Prostate gland (tissue), 2 donors: ENCODE results near the gene TBC1D19. TPM values are rescaled to one million over a fixed set of nuclear protein-coding genes. Genes with fewer than 3 reads are reported as not detected.
A peak's percentile ranks its signal among the peaks of the same experiment; 100 is the strongest.
"Not testable (repeated sequence)": the region's sequence is repeated elsewhere in the genome, so short reads cannot be mapped to it uniquely, and the experiment has no call there.

Experiments
- DNase-seq: peaks from one replicate; pipeline ENCODE4 v3.0.0-alpha.2; 2019; ENCODE audit warnings: low spot score
- H3K27ac ChIP-seq, 2 donors: fragments of 200-600 bp; sonication (generic); 2 replicates each; pipeline ENCODE4 v1.5.1; 2017 to 2019
- H3K27me3 ChIP-seq: fragments of 200-600 bp; sonication (generic); replicated peaks from 2 replicates; pipeline ENCODE4 v1.5.1; 2019; ENCODE audit not compliant: insufficient read depth
- H3K36me3 ChIP-seq, 2 donors: fragments of 200-600 bp; sonication (generic); 1 replicate in 1 of 2; 2 replicates in 1 of 2; pipeline versions ENCODE4 v1.5.1 to v1.8.1; 2017 to 2019
- H3K4me1 ChIP-seq: fragments of 200-600 bp; sonication (generic); replicated peaks from 2 replicates; pipeline ENCODE4 v1.5.1; 2019
- H3K4me3 ChIP-seq, 2 donors: fragments of 200-600 bp; sonication (generic); 2 replicates each; pipeline ENCODE4 v1.5.1; 2017 to 2019
- H3K9me3 ChIP-seq: fragments of 200-600 bp; sonication (generic); 2 replicates; pipeline ENCODE4 v1.5.1; 2017
- CTCF ChIP-seq, 4 experiments: fragments of 200-600 bp in 2 of 4; fragments of 450-650 bp in 2 of 4; sonication (generic) in 2 of 4; IDR thresholded peaks; 1 replicate in 3 of 4; 2 replicates in 1 of 4; pipeline ENCODE4 v1.5.1; 2016 to 2019; ENCODE audit warnings: antibody characterized with exemption in 4 of 4, mild to moderate bottlenecking in 2 of 4, moderate library complexity in 2 of 4
- POLR2A ChIP-seq: fragments of 450-650 bp; IDR thresholded peaks from one replicate; pipeline ENCODE4 v1.6.1; 2016; ENCODE audit warnings: antibody characterized with exemption, mild to moderate bottlenecking
- POLR2AphosphoS5 ChIP-seq: sonication (generic); formaldehyde crosslinking; IDR thresholded peaks from one replicate; pipeline ENCODE4 v1.6.1; 2017; ENCODE audit warnings: antibody characterized with exemption
- WGBS: methylation state at CpG from one replicate; pipeline ENCODE4 v1.1.5; 2018; 5-methylcytosine and 5-hydroxymethylcytosine counted together
- intact Hi-C: fragments of 100-400 bp; cut with DNase I; formaldehyde crosslinking; loops from one replicate; pipeline ENCODE4 v1.14.2; 2022
- total RNA-seq, 2 donors: library from RNA; depleted of rRNA; stranded (reverse); fragments of >200 nt; gene quantifications; one replicate each; pipeline ENCODE4 v1.1.0, GENCODE V29; 2016

Gene TBC1D19
- total RNA-seq, 2 donors from 2014 or later: 11.3 to 19.9 TPM

- Histone ChIP-seq H3K27me3 (no peaks in the 10 kb centered on the region), H3K27ac (peak overlapping the region; percentile 67 to 81), H3K4me3 (peak overlapping the region; percentile 64 to 79), H3K4me1 (no peaks in the 10 kb centered on the region), H3K9me3 (no peaks in the 10 kb centered on the region), H3K36me3 (no peaks in the 10 kb centered on the region)
- no peak for DNase-seq
- under 1% methylated on average over 11 of the region's 11 CpGs for WGBS
- intact Hi-C loops: no loop called here
- no peak for TF ChIP-seq POLR2A
- TF ChIP-seq CTCF (IDR thresholded peaks at IDR 0.05): no peak
- no peak for TF ChIP-seq POLR2AphosphoS5
Measured at GRCh38 chr4:26583538-26583864, 383 bp upstream of the TBC1D19 start.

GRCh38 chr4:26584725-26585124 lies 841 bp downstream of the TBC1D19 start:
- DNase-seq: no peak
- Histone ChIP-seq H3K9me3 (no peaks in the 10 kb centered on the region), H3K27me3 (no peaks in the 10 kb centered on the region), H3K4me1 (no peaks in the 10 kb centered on the region), H3K4me3 (peak overlapping the region; percentile 64 to 79), H3K36me3 (no peaks in the 10 kb centered on the region), H3K27ac (no peak overlapping the region)
- TF ChIP-seq POLR2A (no peak), CTCF (IDR thresholded peaks at IDR 0.05) (no peak), POLR2AphosphoS5 (no peak)
- 28% methylated on average over 4 of the region's 4 CpGs for WGBS
- intact Hi-C loops: no loop called here

- no peak overlapping the region for H3K27ac ChIP-seq
- TF ChIP-seq POLR2A (no peak), CTCF (IDR thresholded peaks at IDR 0.05) (no peak), POLR2AphosphoS5 (no peak)
- no peak for DNase-seq
- 51% methylated on average over 2 of the region's 2 CpGs for WGBS
- H3K4me3 ChIP-seq: no peak overlapping the region
- intact Hi-C loops: no loop called here
- H3K27me3 ChIP-seq: no peaks in the 10 kb centered on the region
- H3K9me3 ChIP-seq: no peaks in the 10 kb centered on the region
- no peaks in the 10 kb centered on the region for H3K36me3 ChIP-seq
- no peaks in the 10 kb centered on the region for H3K4me1 ChIP-seq
Measured at GRCh38 chr4:26589705-26590104, 5.8 kb downstream of the TBC1D19 start.

- DNase-seq: no peak
- no peaks in the 10 kb centered on the region for H3K4me1 ChIP-seq
- TF ChIP-seq POLR2A (no peak), CTCF (IDR thresholded peaks at IDR 0.05) (no peak), POLR2AphosphoS5 (no peak)
- H3K27me3 ChIP-seq: no peaks in the 10 kb centered on the region
- H3K4me3 ChIP-seq: no peak overlapping the region
- H3K9me3 ChIP-seq: no peaks in the 10 kb centered on the region
- H3K36me3 ChIP-seq: no peaks in the 10 kb centered on the region
- no peak overlapping the region for H3K27ac ChIP-seq
- WGBS: 75% methylated on average over 2 of the region's 2 CpGs
- intact Hi-C loops: no loop called here
Measured at GRCh38 chr4:26590639-26591038, 6.8 kb downstream of the TBC1D19 start.

- intact Hi-C loops, H3K36me3 ChIP-seq, H3K4me3 ChIP-seq, H3K27me3 ChIP-seq, DNase-seq, H3K4me1 ChIP-seq, H3K9me3 ChIP-seq, H3K27ac ChIP-seq: not testable (repeated sequence)
- 89% methylated on average over 3 of the region's 3 CpGs for WGBS
Measured at GRCh38 chr4:26593557-26593956, 9.7 kb downstream of the TBC1D19 start.

GRCh38 chr4:26594371-26594770 lies 10.5 kb downstream of the TBC1D19 start:
- intact Hi-C loops: no loop called here
- Histone ChIP-seq H3K27me3 (no peaks in the 10 kb centered on the region), H3K36me3 (no peaks in the 10 kb centered on the region), H3K4me1 (no peaks in the 10 kb centered on the region), H3K9me3 (no peaks in the 10 kb centered on the region), H3K27ac (no peak overlapping the region), H3K4me3 (no peak overlapping the region)
- WGBS: 92% methylated on average over 5 of the region's 5 CpGs
- no peak for DNase-seq
- TF ChIP-seq CTCF (IDR thresholded peaks at IDR 0.05) (no peak), POLR2A (no peak), POLR2AphosphoS5 (no peak)
